OCI-LY3 (cell line): Measurements from ENCODE around the gene USP10.

Experiments used
- H2AFZ ChIP-seq: fragments of 200-600, 300-600 bp; shearing (Covaris generic); 2 replicates; pipeline ENCODE4 v1.6.0; 2014; ENCODE audit warnings: antibody characterized with exemption, low read depth, low read length
- H3K27ac ChIP-seq: fragments of 200-600, 300-600 bp; sonication (generic); 2 replicates; pipeline ENCODE4 v1.5.1; 2014; ENCODE audit warnings: mild to moderate bottlenecking, low read length, moderate library complexity, mixed read lengths
- H3K27me3 ChIP-seq: fragments of 200-600, 300-600 bp; sonication (generic); 2 replicates; pipeline ENCODE4 v1.6.1; 2014; ENCODE audit warnings: low read depth, low read length, mixed read lengths
- H3K36me3 ChIP-seq: fragments of 200-600, 300-600 bp; sonication (generic); replicated peaks from 2 replicates; pipeline ENCODE3; 2014; ENCODE audit warnings: low read depth, low read length, mixed read lengths
- H3K4me1 ChIP-seq: fragments of 300-600, 200-600 bp; sonication (generic); 2 replicates; pipeline ENCODE4 v1.6.1; 2014; ENCODE audit warnings: low read length, mixed read lengths
- H3K4me2 ChIP-seq: fragments of 200-600, 300-600 bp; sonication (generic); 2 replicates; pipeline ENCODE4 v1.6.1; 2014; ENCODE audit warnings: low read length, mixed read lengths
- H3K4me3 ChIP-seq: fragments of 300-600, 200-600 bp; sonication (generic); 2 replicates; pipeline ENCODE4 v1.5.1; 2014; ENCODE audit warnings: antibody characterized with exemption, mild to moderate bottlenecking, low read length, moderate library complexity
- H3K79me2 ChIP-seq: fragments of 300-600, 200-600 bp; shearing (Covaris generic); 2 replicates; pipeline ENCODE4 v1.6.1; 2014; ENCODE audit warnings: mild to moderate bottlenecking, low read length, mixed read lengths
- H3K9ac ChIP-seq: fragments of 300-600, 200-600 bp; shearing (Covaris generic); 2 replicates; pipeline ENCODE4 v1.6.0; 2014; ENCODE audit warnings: mild to moderate bottlenecking, low read length, moderate library complexity
- H3K9me3 ChIP-seq: fragments of 200-600, 300-600 bp; shearing (Covaris generic); 2 replicates; pipeline ENCODE4 v1.6.1; 2014; ENCODE audit warnings: low read length, mixed read lengths; ENCODE audit not compliant: insufficient read depth
- H4K20me1 ChIP-seq: fragments of 200-600, 300-600 bp; sonication (generic); 2 replicates; pipeline ENCODE4 v1.6.1; 2016; ENCODE audit warnings: low read length, mixed read lengths; ENCODE audit not compliant: insufficient read depth
- CTCF ChIP-seq: fragments of 200-600, 300-600 bp; sonication (generic); IDR thresholded peaks from 2 replicates; pipeline ENCODE4 v1.5.1; 2014; ENCODE audit warnings: antibody characterized with exemption, low read length, low read depth
- EZH2phosphoT487 ChIP-seq: fragments of 200-600 bp; shearing (Covaris generic); IDR thresholded peaks from 2 replicates; pipeline ENCODE4 v1.6.1; 2018; ENCODE audit warnings: antibody characterized with exemption, mixed run types, low read depth

USP10 gene

DNA sequence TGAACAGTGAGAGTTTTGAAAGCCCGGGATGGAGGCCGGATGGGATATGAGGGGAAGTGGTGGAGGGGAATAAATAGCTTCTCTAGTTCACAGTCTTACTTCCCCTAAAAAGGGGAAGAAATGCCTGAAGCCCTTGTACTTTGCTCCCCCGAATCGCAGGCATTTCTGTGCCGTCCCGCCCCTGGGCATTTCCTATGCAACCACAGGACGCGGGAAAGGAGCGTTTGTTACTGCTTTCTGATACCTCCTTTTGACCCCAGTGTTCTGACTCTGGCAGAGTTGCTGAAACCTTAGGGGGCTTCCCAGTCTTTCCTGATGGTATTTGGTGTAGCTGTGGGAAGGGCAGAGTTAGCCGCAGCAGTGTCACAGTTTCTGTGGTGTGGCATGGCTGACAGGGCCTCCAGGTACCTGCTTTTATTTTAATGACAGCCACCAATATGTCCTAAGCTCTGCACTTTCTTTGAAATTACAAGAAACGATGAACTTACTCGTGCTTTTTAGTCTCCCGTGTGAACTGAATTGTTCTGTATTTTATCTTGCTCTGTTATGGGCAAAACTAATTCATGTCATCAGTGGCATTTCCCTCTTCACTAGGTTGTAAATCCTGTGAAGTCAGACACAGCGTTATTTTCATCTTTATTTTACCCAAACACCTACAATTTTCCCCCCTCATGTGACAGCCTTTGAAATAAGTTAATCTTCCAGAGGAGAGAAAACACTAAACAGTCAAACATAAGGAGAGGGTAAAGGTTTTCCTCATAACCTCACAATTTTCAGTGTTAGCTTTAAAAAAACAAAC, 27.1 kb downstream of the USP10 start:
- Histone ChIP-seq H3K27me3 (no peaks in the 10 kb centered on the region), H3K4me1 (peaks cover 62% of the 10 kb centered on the region), H3K9me3 (no peaks in the 10 kb centered on the region), H4K20me1 (peaks cover 92% of the 10 kb centered on the region), H2AFZ (no peak overlapping the region), H3K4me3 (peak overlapping the region; percentile 74), H3K79me2 (peaks cover 99% of the 10 kb centered on the region), H3K27ac (peak overlapping the region; percentile 60), H3K9ac (peak overlapping the region; percentile 57), H3K36me3 (peaks cover 4% of the 10 kb centered on the region), H3K4me2 (peak overlapping the region; percentile 99)
- TF ChIP-seq EZH2phosphoT487 (no peak), CTCF (no peak)

DNA sequence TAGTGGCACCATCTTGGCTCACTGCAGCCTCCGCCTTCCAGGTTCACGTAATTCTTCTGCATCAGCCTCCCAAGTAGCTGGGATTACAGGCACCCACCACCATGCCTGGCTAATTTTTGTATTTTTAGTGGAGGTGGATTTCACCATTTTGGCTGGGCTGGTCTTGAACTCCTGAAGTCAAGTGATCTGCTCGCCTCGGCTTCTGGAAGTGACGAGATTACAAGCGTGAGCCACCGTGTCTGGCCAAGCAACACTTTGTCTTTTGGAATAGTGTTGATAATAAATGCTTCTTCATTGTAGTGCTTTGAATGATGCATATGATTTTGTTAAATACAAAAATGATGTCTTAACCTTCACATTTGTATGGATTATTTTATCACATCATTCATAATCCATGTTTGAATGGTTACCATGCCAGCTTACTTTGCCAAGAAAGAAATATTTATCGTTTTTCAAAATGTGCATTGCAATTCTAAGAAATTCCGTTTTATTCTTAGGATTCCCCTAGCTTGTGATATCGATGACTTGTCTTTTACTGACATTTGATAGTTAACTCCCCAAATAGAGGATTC, 29.1 kb downstream of the USP10 start:
- Histone ChIP-seq H3K4me3 (peak overlapping the region; percentile 52), H3K4me1 (peaks cover 75% of the 10 kb centered on the region), H3K27ac (no peak overlapping the region), H4K20me1 (peaks cover 88% of the 10 kb centered on the region), H3K4me2 (peak overlapping the region; percentile 74), H2AFZ (no peak overlapping the region), H3K9me3 (no peaks in the 10 kb centered on the region), H3K36me3 (peaks cover 6% of the 10 kb centered on the region), H3K9ac (no peak overlapping the region), H3K27me3 (no peaks in the 10 kb centered on the region), H3K79me2 (peaks cover 99% of the 10 kb centered on the region)
- no peak for TF ChIP-seq CTCF
- no peak for TF ChIP-seq EZH2phosphoT487

GRCh38 chr16:84729716-84730320, 30.0 kb downstream of the USP10 start:
- TF ChIP-seq EZH2phosphoT487: no peak
- no peak for TF ChIP-seq CTCF
- H4K20me1 ChIP-seq: peaks cover 87% of the 10 kb centered on the region
- peaks cover 98% of the 10 kb centered on the region for H3K79me2 ChIP-seq
- no peaks in the 10 kb centered on the region for H3K9me3 ChIP-seq
- H3K4me2 ChIP-seq: peak overlapping the region; percentile 74
- H3K4me3 ChIP-seq: peak overlapping the region; percentile 52
- no peaks in the 10 kb centered on the region for H3K27me3 ChIP-seq
- peaks cover 67% of the 10 kb centered on the region for H3K4me1 ChIP-seq
- H3K9ac ChIP-seq: peak overlapping the region; percentile 17
- H3K27ac ChIP-seq: peak overlapping the region; percentile 28
- H3K36me3 ChIP-seq: peaks cover 12% of the 10 kb centered on the region
- no peak overlapping the region for H2AFZ ChIP-seq
